GOT3 (cell line): ENCODE results near the gene PDE1C.

Experiments used
- DNase-seq: peaks from one replicate; lab custom pipeline; 2025; ENCODE audit warnings: mixed read lengths; lab: John Stamatoyannopoulos, UW

The PDE1C gene

GRCh38 chr7:31939076-31939475 lies 131.1 kb downstream of the PDE1C start:
- no peak for DNase-seq

- no peak for DNase-seq
Observed at GRCh38 chr7:31938650-31939049, 131.6 kb downstream of the PDE1C start.

GRCh38 chr7:31937982-31938381 lies 132.2 kb downstream of the PDE1C start:
- no peak for DNase-seq

GRCh38 chr7:31935124-31936054 lies 134.8 kb downstream of the PDE1C start:
- DNase-seq, result no peak

GRCh38 chr7:31934551-31934950 lies 135.7 kb downstream of the PDE1C start:
- no peak for DNase-seq

GRCh38 chr7:31933481-31933880 lies 136.7 kb downstream of the PDE1C start:
- no peak for DNase-seq

GRCh38 chr7:31926991-31927584 lies 143.1 kb downstream of the PDE1C start:
- DNase-seq, result no peak

- no peak for DNase-seq
Observed at GRCh38 chr7:31925753-31926454, 144.3 kb downstream of the PDE1C start.

- DNase-seq, result no peak
Observed at GRCh38 chr7:31924251-31924650, 146.0 kb downstream of the PDE1C start.

- DNase-seq, result no peak
Observed at GRCh38 chr7:31922848-31923247, 147.4 kb downstream of the PDE1C start.

- no peak for DNase-seq
Observed at GRCh38 chr7:31921047-31921446, 149.2 kb downstream of the PDE1C start.

- no peak for DNase-seq
Observed at GRCh38 chr7:31919678-31920369, 150.4 kb downstream of the PDE1C start.

GRCh38 chr7:31918706-31919393 lies 151.4 kb downstream of the PDE1C start:
- DNase-seq, result no peak

- no peak for DNase-seq
Observed at GRCh38 chr7:31917256-31917655, 153.0 kb downstream of the PDE1C start.

GRCh38 chr7:31910191-31910590 lies 160.0 kb downstream of the PDE1C start:
- no peak for DNase-seq

- DNase-seq, result no peak
Observed at GRCh38 chr7:31906479-31907171, 163.6 kb downstream of the PDE1C start.

- DNase-seq, result no peak
Observed at GRCh38 chr7:31903962-31904361, 166.2 kb downstream of the PDE1C start.

GRCh38 chr7:31899356-31899927 lies 170.8 kb downstream of the PDE1C start:
- no peak for DNase-seq

- DNase-seq, result no peak
Observed at GRCh38 chr7:31896925-31897324, 173.3 kb downstream of the PDE1C start.

GRCh38 chr7:31894308-31894707 lies 175.9 kb downstream of the PDE1C start:
- no peak for DNase-seq

- no peak for DNase-seq
Observed at GRCh38 chr7:31893365-31893764, 176.8 kb downstream of the PDE1C start.
